ENCODE results near the gene XRCC3. TPM values are rescaled to one million over a fixed set of nuclear protein-coding genes. Genes with fewer than 3 reads are reported as not detected.
A peak's percentile ranks its signal among the peaks of the same experiment; 100 is the strongest.

Gene XRCC3
- total RNA-seq, 4 donors from 2014 or later: 11.6 to 42.9 (median 16.2) TPM

DNA sequence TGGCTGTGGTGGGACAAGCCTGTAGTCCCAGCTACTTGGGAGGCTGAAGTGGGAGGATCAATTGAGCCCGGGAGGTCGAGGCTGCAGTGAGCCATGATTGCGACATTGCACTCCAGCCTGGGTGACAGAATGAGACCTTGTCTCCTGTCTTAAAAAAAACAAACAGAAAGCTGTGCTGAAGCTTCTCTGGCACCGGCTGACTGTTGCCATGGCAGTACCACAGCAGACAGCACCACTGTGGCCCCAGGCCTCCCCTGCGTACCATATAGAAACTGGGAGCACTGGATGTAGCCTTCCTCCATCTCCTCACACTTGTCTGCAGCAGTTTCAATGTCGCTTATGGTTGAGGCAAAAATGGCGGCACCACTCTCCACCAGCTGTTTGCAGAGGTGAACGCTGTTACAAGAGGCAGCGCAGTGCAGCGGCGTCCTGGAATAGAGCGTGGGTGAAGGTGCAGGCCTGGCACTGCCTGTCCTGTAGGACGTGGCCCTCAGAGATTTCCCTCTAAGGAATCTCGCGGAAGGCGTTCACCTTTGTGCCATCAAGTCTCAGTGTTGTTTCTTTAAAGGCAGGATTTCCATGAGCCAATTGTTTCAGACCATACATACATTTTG, 22.3 kb upstream of the XRCC3 start:
- Histone ChIP-seq H3K9me3 (no peaks in the 10 kb centered on the region), H3K36me3 (peaks cover 0 to 86% (median 0%) of the 10 kb centered on the region in 3 donors), H3K4me3 (no peak overlapping the region), H3K27me3 (no peaks in the 10 kb centered on the region), H3K27ac (peak overlapping the region in 1 of 4 donors; percentile 16), H3K4me1 (no peaks in the 10 kb centered on the region)
- DNase-seq: peak in 1 of 3 donors; percentile 32
- TF ChIP-seq, protein P1, sequence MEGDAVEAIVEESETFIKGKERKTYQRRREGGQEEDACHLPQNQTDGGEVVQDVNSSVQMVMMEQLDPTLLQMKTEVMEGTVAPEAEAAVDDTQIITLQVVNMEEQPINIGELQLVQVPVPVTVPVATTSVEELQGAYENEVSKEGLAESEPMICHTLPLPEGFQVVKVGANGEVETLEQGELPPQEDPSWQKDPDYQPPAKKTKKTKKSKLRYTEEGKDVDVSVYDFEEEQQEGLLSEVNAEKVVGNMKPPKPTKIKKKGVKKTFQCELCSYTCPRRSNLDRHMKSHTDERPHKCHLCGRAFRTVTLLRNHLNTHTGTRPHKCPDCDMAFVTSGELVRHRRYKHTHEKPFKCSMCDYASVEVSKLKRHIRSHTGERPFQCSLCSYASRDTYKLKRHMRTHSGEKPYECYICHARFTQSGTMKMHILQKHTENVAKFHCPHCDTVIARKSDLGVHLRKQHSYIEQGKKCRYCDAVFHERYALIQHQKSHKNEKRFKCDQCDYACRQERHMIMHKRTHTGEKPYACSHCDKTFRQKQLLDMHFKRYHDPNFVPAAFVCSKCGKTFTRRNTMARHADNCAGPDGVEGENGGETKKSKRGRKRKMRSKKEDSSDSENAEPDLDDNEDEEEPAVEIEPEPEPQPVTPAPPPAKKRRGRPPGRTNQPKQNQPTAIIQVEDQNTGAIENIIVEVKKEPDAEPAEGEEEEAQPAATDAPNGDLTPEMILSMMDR (IDR thresholded peaks at IDR 0.05): no peak
- no peak for TF ChIP-seq POLR2A (IDR thresholded peaks at IDR 0.05)

DNA sequence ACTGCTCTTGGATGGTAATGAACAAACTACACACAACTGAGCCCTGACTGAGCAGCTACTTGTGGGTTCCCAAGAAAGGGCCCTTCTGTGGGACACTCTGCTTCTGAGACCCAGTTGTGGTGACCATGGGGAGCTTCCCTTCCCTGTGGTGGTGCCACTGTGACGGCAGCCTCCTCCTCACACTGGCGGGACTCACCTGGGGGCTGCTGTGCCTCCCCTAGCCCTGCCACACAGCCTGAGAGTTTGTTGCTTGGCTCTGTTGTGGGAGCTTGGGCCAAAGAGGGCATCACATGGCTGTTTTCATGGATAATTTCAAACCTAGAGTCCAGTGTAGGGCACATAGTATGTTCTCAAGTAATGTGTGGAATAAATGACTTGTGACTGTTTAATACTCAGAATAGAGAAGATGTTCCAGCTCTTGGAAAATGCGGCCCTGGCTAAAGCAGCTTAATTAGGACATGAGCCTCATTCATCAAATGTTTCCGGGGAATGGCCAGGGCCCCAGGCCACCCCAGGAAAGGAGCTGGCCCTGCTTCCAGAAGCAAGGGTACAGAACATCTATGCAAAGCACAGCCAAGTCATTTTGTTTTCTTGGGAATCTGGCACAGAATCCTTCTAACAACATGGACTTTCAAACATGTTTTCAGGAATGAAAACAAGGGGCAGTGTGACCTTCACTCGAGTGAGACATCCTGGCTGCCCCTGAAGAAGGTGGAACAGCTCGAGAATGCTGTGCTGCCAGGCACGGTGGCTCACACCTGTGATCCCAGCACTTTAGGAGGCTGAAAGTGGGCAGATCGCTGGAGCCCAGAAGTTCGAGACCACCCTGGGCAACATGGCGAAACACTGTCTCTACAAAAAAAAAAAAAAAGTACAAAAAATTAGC, 21.5 kb upstream of the XRCC3 start:
- H3K9me3 ChIP-seq: no peaks in the 10 kb centered on the region
- H3K4me1 ChIP-seq: no peaks in the 10 kb centered on the region
- peaks cover 0 to 86% (median 0%) of the 10 kb centered on the region in 3 donors for H3K36me3 ChIP-seq
- no peak for DNase-seq
- TF ChIP-seq, protein P1 (IDR thresholded peaks at IDR 0.05): no peak
- TF ChIP-seq POLR2A (IDR thresholded peaks at IDR 0.05): no peak
- no peaks in the 10 kb centered on the region for H3K27me3 ChIP-seq
- no peak overlapping the region for H3K4me3 ChIP-seq
- H3K27ac ChIP-seq: peak overlapping the region in 3 of 4 donors; percentile 21 to 66 (median 50)

DNA sequence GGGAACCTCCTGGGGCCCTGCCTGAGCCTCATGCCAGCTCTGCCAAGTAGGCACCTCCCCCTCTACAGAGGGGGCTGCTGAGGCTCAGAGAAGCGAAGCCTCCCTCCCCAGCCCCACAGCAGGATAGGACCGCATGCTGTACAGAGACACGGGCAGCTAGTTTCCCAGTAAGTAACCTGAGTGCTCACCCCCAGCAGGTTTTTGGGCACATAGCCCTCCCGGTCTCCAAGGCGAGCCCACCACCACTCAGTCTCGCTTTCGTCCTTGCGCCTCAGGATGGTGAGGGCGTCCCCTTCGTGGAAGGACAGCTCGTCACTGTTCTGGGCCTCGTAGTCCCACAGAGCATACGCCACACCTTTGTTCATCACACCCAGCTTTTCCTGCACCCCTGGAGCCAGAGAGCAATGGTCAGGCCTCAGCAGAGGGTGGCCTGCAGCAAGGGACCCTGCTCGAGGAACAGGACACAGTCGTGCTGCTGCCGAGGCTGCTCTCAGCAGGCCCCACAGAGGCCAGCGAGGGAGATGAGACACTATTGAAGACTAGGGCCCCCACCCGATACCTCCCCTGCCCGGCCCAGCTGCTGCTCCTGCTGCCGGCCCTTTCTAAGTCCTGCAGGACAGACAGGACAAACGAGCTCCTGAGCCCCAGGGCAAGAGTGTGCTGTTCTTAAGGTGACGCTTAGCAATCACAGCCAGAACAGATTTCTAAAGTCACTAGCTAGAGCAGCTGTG, 20.7 kb upstream of the XRCC3 start:
- Histone ChIP-seq H3K4me3 (no peak overlapping the region), H3K4me1 (no peaks in the 10 kb centered on the region), H3K9me3 (no peaks in the 10 kb centered on the region), H3K27me3 (no peaks in the 10 kb centered on the region), H3K27ac (peak overlapping the region in 3 of 4 donors; percentile 21 to 66 (median 50)), H3K36me3 (peaks cover 0 to 84% (median 0%) of the 10 kb centered on the region in 3 donors)
- no peak for DNase-seq
- TF ChIP-seq, protein P1 (IDR thresholded peaks at IDR 0.05): no peak
- TF ChIP-seq POLR2A (IDR thresholded peaks at IDR 0.05): no peak

DNA sequence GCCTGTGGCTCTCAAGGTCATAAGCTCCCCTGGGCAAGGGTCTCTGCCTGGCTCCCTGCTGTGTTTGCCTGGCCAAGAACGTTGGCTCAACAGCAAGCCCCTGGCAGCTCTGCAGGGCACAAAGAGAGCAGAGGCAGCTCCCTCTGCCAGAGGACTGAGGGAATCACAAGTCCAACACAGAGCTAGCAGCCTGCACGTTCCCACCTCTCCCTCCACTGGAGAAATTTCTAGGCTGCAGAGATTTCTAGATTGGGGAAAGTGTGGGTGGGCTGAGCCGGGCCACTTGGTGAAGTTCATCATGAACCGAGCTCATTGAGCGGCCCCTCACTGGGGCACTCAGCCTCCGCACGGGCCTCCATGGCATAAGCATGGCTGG, 20.2 kb upstream of the XRCC3 start:
- Histone ChIP-seq H3K9me3 (no peaks in the 10 kb centered on the region), H3K4me1 (no peaks in the 10 kb centered on the region), H3K27ac (peak overlapping the region in 1 of 4 donors; percentile 66), H3K27me3 (no peaks in the 10 kb centered on the region), H3K4me3 (no peak overlapping the region), H3K36me3 (peaks cover 0 to 83% (median 0%) of the 10 kb centered on the region in 3 donors)
- TF ChIP-seq, protein P1 (IDR thresholded peaks at IDR 0.05): no peak
- TF ChIP-seq POLR2A (IDR thresholded peaks at IDR 0.05): no peak
- peak in 1 of 3 donors; percentile 39 for DNase-seq

DNA sequence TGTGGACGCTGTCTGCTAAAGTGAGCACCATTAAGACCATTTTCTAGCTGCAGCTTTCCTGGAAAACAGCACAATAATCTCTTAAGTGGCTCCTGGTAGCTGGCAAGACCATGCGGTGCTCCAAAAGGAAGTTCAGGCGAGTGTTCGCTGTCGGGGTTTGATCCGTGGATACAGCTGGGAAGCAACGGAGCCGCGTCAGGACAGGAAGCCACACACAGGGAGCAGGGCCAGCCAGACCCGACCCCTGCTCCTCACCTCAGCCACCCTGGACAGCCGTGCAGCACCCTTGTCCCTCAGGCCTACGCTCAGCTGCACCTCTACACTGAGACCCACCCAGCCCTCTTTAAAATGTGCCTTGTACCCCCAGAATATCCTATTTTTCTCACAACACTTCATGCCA, 19.8 kb upstream of the XRCC3 start:
- Histone ChIP-seq H3K4me3 (no peak overlapping the region), H3K36me3 (peaks cover 0 to 83% (median 0%) of the 10 kb centered on the region in 3 donors), H3K4me1 (no peaks in the 10 kb centered on the region), H3K27ac (no peak overlapping the region), H3K27me3 (no peaks in the 10 kb centered on the region), H3K9me3 (no peaks in the 10 kb centered on the region)
- TF ChIP-seq POLR2A (IDR thresholded peaks at IDR 0.05): no peak
- peak in 1 of 3 donors; percentile 39 for DNase-seq
